Measurements from ENCODE around the gene RBFA.
"Not testable (repeated sequence)": the region's sequence is repeated elsewhere in the genome, so short reads cannot be mapped to it uniquely, and the experiment has no call there.

Gene RBFA

DNA sequence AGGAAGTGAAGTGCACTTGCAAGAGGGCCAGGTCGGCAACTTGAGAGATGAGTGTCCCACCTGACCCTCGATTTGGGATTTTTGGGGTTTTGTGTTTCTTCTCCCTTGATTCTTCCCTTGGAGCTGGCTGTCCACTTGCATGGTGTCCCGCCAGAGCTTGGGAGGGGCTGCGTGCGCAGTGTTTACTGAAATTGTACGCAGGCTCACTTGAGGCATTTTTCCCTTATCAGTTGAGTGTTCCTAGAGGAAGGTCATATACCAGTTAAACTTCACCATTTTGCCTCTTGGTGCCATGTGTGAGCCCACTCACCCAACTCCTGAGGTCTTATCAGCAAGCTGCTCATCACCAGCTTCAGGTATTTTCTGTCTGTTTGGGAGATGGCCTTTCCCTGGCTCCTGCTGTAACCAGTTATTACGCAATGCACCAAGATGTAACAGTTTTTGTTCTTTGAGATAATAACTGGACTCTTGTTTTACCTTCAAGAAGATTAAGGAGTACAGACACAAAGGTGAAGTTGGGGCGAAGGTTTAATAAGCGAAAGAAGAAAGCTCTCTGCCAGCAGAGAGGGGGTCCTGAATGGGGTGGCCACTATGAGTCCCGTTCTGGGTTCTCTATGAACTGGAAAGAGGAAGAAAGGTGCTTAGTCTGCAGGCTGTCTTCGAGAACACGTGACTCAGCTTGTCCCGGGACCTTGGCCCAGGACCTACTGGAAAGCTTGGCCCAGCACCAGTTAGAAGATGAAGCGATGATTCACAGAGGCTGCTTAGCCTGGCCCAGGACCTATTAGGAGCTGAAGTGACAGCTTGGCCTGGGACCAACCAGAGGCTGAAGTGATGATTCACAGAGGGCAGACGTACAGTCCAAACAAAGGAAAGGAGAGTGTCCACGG, 24.3 kb upstream of the RBFA start:
- no peak overlapping the region for H3K27ac ChIP-seq
- no peak overlapping the region for H3K9ac ChIP-seq
- no peak for TF ChIP-seq CTCF (conservative IDR thresholded peaks at IDR 0.05; ENCODE audit: low read depth, low read length)
- H2AFZ ChIP-seq (ENCODE audit: low read depth) = no peak overlapping the region
- no peaks in the 10 kb centered on the region for H3K36me3 ChIP-seq (ENCODE audit: insufficient read depth)
- no peaks in the 10 kb centered on the region for H3K79me2 ChIP-seq (ENCODE audit: insufficient read depth, low read depth)
- no peak overlapping the region for H3K4me3 ChIP-seq (IDR thresholded peaks at IDR 0.05; ENCODE audit: insufficient read depth, low read depth, low read length)
- H3K27me3 ChIP-seq (ENCODE audit: insufficient read depth, low read depth) = no peaks in the 10 kb centered on the region
- H3K4me2 ChIP-seq = no peak overlapping the region
- no peaks in the 10 kb centered on the region for H4K20me1 ChIP-seq (ENCODE audit: insufficient read depth)
- H3K4me1 ChIP-seq (ENCODE audit: low read depth, poor library complexity, severe bottlenecking) = no peaks in the 10 kb centered on the region

GRCh38 chr18:80010551-80010906, 23.7 kb upstream of the RBFA start:
- Histone ChIP-seq H3K4me2 (no peak overlapping the region), H3K4me1 (ENCODE audit: low read depth, poor library complexity, severe bottlenecking) (no peaks in the 10 kb centered on the region), H3K9ac (no peak overlapping the region), H3K27me3 (ENCODE audit: insufficient read depth, low read depth) (no peaks in the 10 kb centered on the region), H3K79me2 (ENCODE audit: insufficient read depth, low read depth) (no peaks in the 10 kb centered on the region), H2AFZ (ENCODE audit: low read depth) (no peak overlapping the region), H3K36me3 (ENCODE audit: insufficient read depth) (no peaks in the 10 kb centered on the region), H3K27ac (no peak overlapping the region), H4K20me1 (ENCODE audit: insufficient read depth) (no peaks in the 10 kb centered on the region), H3K4me3 (IDR thresholded peaks at IDR 0.05; ENCODE audit: insufficient read depth, low read depth, low read length) (no peak overlapping the region)
- no peak for TF ChIP-seq CTCF (conservative IDR thresholded peaks at IDR 0.05; ENCODE audit: low read depth, low read length)

- not testable (repeated sequence) for H2AFZ ChIP-seq (ENCODE audit: low read depth); H3K4me3 ChIP-seq (IDR thresholded peaks at IDR 0.05; ENCODE audit: insufficient read depth, low read depth, low read length); H3K9ac ChIP-seq; H3K79me2 ChIP-seq (ENCODE audit: insufficient read depth, low read depth); H3K4me2 ChIP-seq; H3K27me3 ChIP-seq (ENCODE audit: insufficient read depth, low read depth); H4K20me1 ChIP-seq (ENCODE audit: insufficient read depth); H3K36me3 ChIP-seq (ENCODE audit: insufficient read depth); H3K4me1 ChIP-seq (ENCODE audit: low read depth, poor library complexity, severe bottlenecking); H3K27ac ChIP-seq
Measured at GRCh38 chr18:80011496-80012137, 22.6 kb upstream of the RBFA start.

DNA sequence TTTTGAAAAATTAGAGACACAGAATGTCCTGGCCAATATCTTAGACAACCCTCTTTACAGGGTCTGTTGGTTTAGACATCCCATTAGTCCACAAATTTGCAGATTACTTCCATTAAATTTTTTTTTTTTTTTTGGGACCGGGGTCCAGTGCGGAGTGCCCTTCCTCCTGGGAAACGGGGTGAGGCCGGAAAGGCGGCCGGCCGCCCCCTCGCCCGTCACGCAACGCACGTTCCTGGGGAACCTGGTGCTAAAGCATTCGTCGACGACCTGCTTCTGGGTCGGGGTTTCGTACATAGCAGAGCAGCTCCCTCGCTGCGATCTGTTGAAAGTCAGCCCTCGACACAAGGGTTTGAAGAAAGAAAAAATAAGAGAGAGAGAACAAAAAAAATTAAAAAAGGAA, 21.5 kb upstream of the RBFA start:
- H3K4me3 ChIP-seq (IDR thresholded peaks at IDR 0.05; ENCODE audit: insufficient read depth, low read depth, low read length) = no peak overlapping the region
- no peaks in the 10 kb centered on the region for H3K36me3 ChIP-seq (ENCODE audit: insufficient read depth)
- H3K4me1 ChIP-seq (ENCODE audit: low read depth, poor library complexity, severe bottlenecking) = no peaks in the 10 kb centered on the region
- no peak overlapping the region for H2AFZ ChIP-seq (ENCODE audit: low read depth)
- no peaks in the 10 kb centered on the region for H3K27me3 ChIP-seq (ENCODE audit: insufficient read depth, low read depth)
- no peak overlapping the region for H3K4me2 ChIP-seq
- H4K20me1 ChIP-seq (ENCODE audit: insufficient read depth) = no peaks in the 10 kb centered on the region
- no peaks in the 10 kb centered on the region for H3K79me2 ChIP-seq (ENCODE audit: insufficient read depth, low read depth)
- no peak for TF ChIP-seq CTCF (conservative IDR thresholded peaks at IDR 0.05; ENCODE audit: low read depth, low read length)
- H3K27ac ChIP-seq = no peak overlapping the region
- no peak overlapping the region for H3K9ac ChIP-seq

DNA sequence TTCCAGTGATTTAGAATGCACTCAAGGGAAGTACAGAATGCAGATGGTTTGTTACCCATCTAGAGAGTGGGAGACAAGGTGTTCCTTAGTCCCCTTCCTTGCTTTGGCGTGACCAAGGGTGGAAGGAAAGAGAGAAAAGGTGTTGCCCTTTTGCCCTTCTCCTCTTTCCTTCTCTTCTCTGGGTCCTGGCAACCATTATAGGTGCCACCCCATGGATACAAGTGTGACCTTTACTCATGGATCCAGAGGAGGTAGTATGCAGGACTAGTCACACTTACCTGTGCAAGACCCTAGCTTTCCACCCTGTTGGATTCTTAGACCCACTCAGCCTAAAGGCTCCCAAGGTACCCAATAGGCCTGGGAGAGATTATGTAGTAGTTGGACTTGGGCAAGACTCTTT, 11.6 kb upstream of the RBFA start:
- no peak overlapping the region for H3K4me3 ChIP-seq (IDR thresholded peaks at IDR 0.05; ENCODE audit: insufficient read depth, low read depth, low read length)
- no peaks in the 10 kb centered on the region for H3K4me1 ChIP-seq (ENCODE audit: low read depth, poor library complexity, severe bottlenecking)
- no peak overlapping the region for H3K27ac ChIP-seq
- no peaks in the 10 kb centered on the region for H4K20me1 ChIP-seq (ENCODE audit: insufficient read depth)
- H3K27me3 ChIP-seq (ENCODE audit: insufficient read depth, low read depth) = no peaks in the 10 kb centered on the region
- no peak overlapping the region for H2AFZ ChIP-seq (ENCODE audit: low read depth)
- H3K79me2 ChIP-seq (ENCODE audit: insufficient read depth, low read depth) = no peaks in the 10 kb centered on the region
- TF ChIP-seq CTCF (conservative IDR thresholded peaks at IDR 0.05; ENCODE audit: low read depth, low read length) = no peak
- H3K36me3 ChIP-seq (ENCODE audit: insufficient read depth) = no peaks in the 10 kb centered on the region
- no peak overlapping the region for H3K4me2 ChIP-seq
- H3K9ac ChIP-seq = no peak overlapping the region
